ENCODE results near the gene C5.
"Not testable (repeated sequence)": the region's sequence is repeated elsewhere in the genome, so short reads cannot be mapped to it uniquely, and the experiment has no call there.

C5 gene

GRCh38 chr9:121050128-121050988 is at the start of gene C5:
TSS of gene C5 (minus strand) at chr9:121050275. CDS start at chr9:121050246, 29 bp downstream.
- no peak for DNase-seq (ENCODE audit: low read depth)

- no peak for DNase-seq (ENCODE audit: low read depth)
Measured at GRCh38 chr9:121098567-121099198, 48.6 kb upstream of the C5 start.

- no peak for DNase-seq (ENCODE audit: low read depth)
Measured at GRCh38 chr9:121095057-121095456, 45.0 kb upstream of the C5 start.

- not testable (repeated sequence) for DNase-seq (ENCODE audit: low read depth)
Measured at GRCh38 chr9:121090743-121091142, 40.7 kb upstream of the C5 start.

GRCh38 chr9:121088576-121088975 is 38.5 kb upstream of the C5 start:
- no peak for DNase-seq (ENCODE audit: low read depth)

GRCh38 chr9:121085661-121086060 is 35.6 kb upstream of the C5 start:
- DNase-seq (ENCODE audit: low read depth) = no peak

- no peak for DNase-seq (ENCODE audit: low read depth)
Measured at GRCh38 chr9:121082075-121082474, 32.0 kb upstream of the C5 start.

GRCh38 chr9:121075251-121076036 is 25.4 kb upstream of the C5 start:
- DNase-seq (ENCODE audit: low read depth) = no peak

- no peak for DNase-seq (ENCODE audit: low read depth)
Measured at GRCh38 chr9:121074370-121075250, 24.5 kb upstream of the C5 start, which contains the start of gene CNTRL. TSS of gene CNTRL (plus strand) at chr9:121074955. CDS start at chr9:121088327, 13,372 bp downstream.

GRCh38 chr9:121073038-121073437 is 23.0 kb upstream of the C5 start:
- DNase-seq (ENCODE audit: low read depth) = no peak

- DNase-seq (ENCODE audit: low read depth) = no peak
Measured at GRCh38 chr9:121071756-121072421, 21.8 kb upstream of the C5 start.

GRCh38 chr9:121071370-121071755 is 21.3 kb upstream of the C5 start:
- no peak for DNase-seq (ENCODE audit: low read depth)

GRCh38 chr9:121069396-121069795 is 19.3 kb upstream of the C5 start:
- DNase-seq (ENCODE audit: low read depth) = no peak

- no peak for DNase-seq (ENCODE audit: low read depth)
Measured at GRCh38 chr9:121067640-121068039, 17.6 kb upstream of the C5 start.

GRCh38 chr9:121066850-121067249 is 16.8 kb upstream of the C5 start:
- no peak for DNase-seq (ENCODE audit: low read depth)

GRCh38 chr9:121059998-121060636 is 10.0 kb upstream of the C5 start:
- no peak for DNase-seq (ENCODE audit: low read depth)

- no peak for DNase-seq (ENCODE audit: low read depth)
Measured at GRCh38 chr9:121059513-121059912, 9.4 kb upstream of the C5 start.

- DNase-seq (ENCODE audit: low read depth) = no peak
Measured at GRCh38 chr9:121057821-121058220, 7.7 kb upstream of the C5 start.

GRCh38 chr9:121055642-121056143 is 5.6 kb upstream of the C5 start:
- no peak for DNase-seq (ENCODE audit: low read depth)

- DNase-seq (ENCODE audit: low read depth) = no peak
Measured at GRCh38 chr9:121053544-121053943, 3.5 kb upstream of the C5 start.

All from non-pigmented ciliary epithelial cell (primary cell).